BLaER1 treated with 17β-estradiol and CSF1 and Interleukin-3, amounts not matched to agents 10 nM and 100 nM (cell line): Measurements from ENCODE around the gene WDR86.

ENCODE experiments used
- H3K27ac ChIP-seq, 11 experiments: shearing (Covaris generic); formaldehyde crosslinking; 2 replicates each; pipeline ENCODE4 v1.8.1; 2022
- H3K27me3 ChIP-seq, 11 experiments: shearing (Covaris generic); formaldehyde crosslinking; 2 replicates each; pipeline ENCODE4 v1.8.1; 2022
- H3K36me3 ChIP-seq, 11 experiments: shearing (Covaris generic); formaldehyde crosslinking; 2 replicates each; pipeline ENCODE4 v1.8.1; 2022
- H3K4me1 ChIP-seq, 10 experiments: shearing (Covaris generic); formaldehyde crosslinking; 2 replicates each; pipeline ENCODE4 v1.8.1; 2022
- H3K4me2 ChIP-seq, 11 experiments: shearing (Covaris generic); formaldehyde crosslinking; 2 replicates each; pipeline ENCODE4 v1.8.1; 2022
- H3K4me3 ChIP-seq, 10 experiments: shearing (Covaris generic); formaldehyde crosslinking; 2 replicates each; pipeline ENCODE4 v1.8.1; 2022
- H3K9ac ChIP-seq, 11 experiments: shearing (Covaris generic); formaldehyde crosslinking; 2 replicates each; pipeline ENCODE4 v1.8.1; 2022
- H3K9me3 ChIP-seq, 11 experiments: shearing (Covaris generic); formaldehyde crosslinking; replicated peaks in 1 of 11; 2 replicates each; pipeline ENCODE4 v1.8.1; 2022
- H4K20me1 ChIP-seq, 11 experiments: shearing (Covaris generic); formaldehyde crosslinking; 2 replicates each; pipeline ENCODE4 v1.8.1; 2022
- Cebpa-rat ChIP-seq, 11 experiments: shearing (Covaris generic); IDR thresholded peaks; 2 replicates each; pipeline ENCODE4 v1.8.1; 2022

The WDR86 gene

GRCh38 chr7:151444632-151445031 lies 34.8 kb upstream of the WDR86 start:
- H3K27ac ChIP-seq = no peak overlapping the region
- H3K9me3 ChIP-seq = no peaks in the 10 kb centered on the region
- peaks cover 24 to 46% (median 38%) of the 10 kb centered on the region in 10 experiments for H3K4me1 ChIP-seq
- no peaks in the 10 kb centered on the region for H3K36me3 ChIP-seq
- no peak for TF ChIP-seq Cebpa-rat (IDR thresholded peaks at IDR 0.05)
- H3K27me3 ChIP-seq = peaks cover 7 to 24% (median 16%) of the 10 kb centered on the region in 11 experiments; a peak in 21 of 22 replicates
- no peak overlapping the region for H3K4me2 ChIP-seq
- H3K9ac ChIP-seq = no peak overlapping the region
- no peak overlapping the region for H3K4me3 ChIP-seq
- H4K20me1 ChIP-seq = peaks cover 0 to 4% (median 0%) of the 10 kb centered on the region in 11 experiments; a peak in 2 of 22 replicates

- Histone ChIP-seq H3K4me1 (peaks cover 28 to 46% (median 39%) of the 10 kb centered on the region in 10 experiments), H3K27me3 (peaks cover 15 to 35% (median 24%) of the 10 kb centered on the region in 11 experiments; a peak in 21 of 22 replicates), H3K4me2 (peak overlapping the region in 6 of 11 experiments; percentile 75 to 91 (median 86); a peak in 11 of 22 replicates), H4K20me1 (peaks cover 0 to 4% (median 0%) of the 10 kb centered on the region in 11 experiments; a peak in 2 of 22 replicates), H3K4me3 (no peak overlapping the region), H3K36me3 (no peaks in the 10 kb centered on the region), H3K9me3 (no peaks in the 10 kb centered on the region), H3K27ac (peak overlapping the region in 2 of 11 experiments; percentile 46 to 61; a peak in 3 of 22 replicates), H3K9ac (no peak overlapping the region)
- no peak for TF ChIP-seq Cebpa-rat (IDR thresholded peaks at IDR 0.05)
Measured at GRCh38 chr7:151442776-151443496, 33.1 kb upstream of the WDR86 start.

- peaks cover 0 to 4% (median 0%) of the 10 kb centered on the region in 11 experiments; a peak in 2 of 22 replicates for H4K20me1 ChIP-seq
- no peaks in the 10 kb centered on the region for H3K36me3 ChIP-seq
- peak overlapping the region in 5 of 11 experiments; percentile 10 to 67 (median 61); a peak in 9 of 22 replicates for H3K27ac ChIP-seq
- H3K4me2 ChIP-seq = peak overlapping the region; percentile 75 to 98 (median 90)
- peaks cover 15 to 34% (median 23%) of the 10 kb centered on the region in 11 experiments; a peak in 21 of 22 replicates for H3K27me3 ChIP-seq
- H3K9me3 ChIP-seq = no peaks in the 10 kb centered on the region
- H3K9ac ChIP-seq = peak overlapping the region in 3 of 11 experiments; percentile 7 to 37 (median 20); a peak in 5 of 22 replicates
- H3K4me1 ChIP-seq = peaks cover 28 to 44% (median 39%) of the 10 kb centered on the region in 10 experiments
- no peak for TF ChIP-seq Cebpa-rat (IDR thresholded peaks at IDR 0.05)
- H3K4me3 ChIP-seq = no peak overlapping the region; a peak in 1 of 20 replicates
Measured at GRCh38 chr7:151440799-151441445, 31.1 kb upstream of the WDR86 start.

- Histone ChIP-seq H4K20me1 (peaks cover 0 to 4% (median 0%) of the 10 kb centered on the region in 11 experiments; a peak in 2 of 22 replicates), H3K36me3 (no peaks in the 10 kb centered on the region), H3K9me3 (no peaks in the 10 kb centered on the region), H3K4me1 (peaks cover 28 to 44% (median 39%) of the 10 kb centered on the region in 10 experiments), H3K4me3 (peak within 1 kb of the TSS; percentile 33 to 68 (median 50)), H3K9ac (peak within 1 kb of the TSS in 10 of 11 experiments; percentile 7 to 69 (median 48); a peak in 18 of 22 replicates), H3K27ac (peak within 1 kb of the TSS in 5 of 11 experiments; percentile 10 to 67 (median 61); a peak in 8 of 22 replicates), H3K4me2 (peak within 1 kb of the TSS; percentile 75 to 98 (median 90)), H3K27me3 (peaks cover 15 to 34% (median 23%) of the 10 kb centered on the region in 11 experiments; a peak in 21 of 22 replicates)
- no peak for TF ChIP-seq Cebpa-rat (IDR thresholded peaks at IDR 0.05)
Measured at GRCh38 chr7:151439855-151440798, 30.3 kb upstream of the WDR86 start, which contains the start of gene CRYGN. CRYGN (minus strand) TSS chr7:151440141; CDS start chr7:151439917, 224 bp downstream.

GRCh38 chr7:151438864-151439601 lies 29.2 kb upstream of the WDR86 start:
- Histone ChIP-seq H3K4me2 (peak overlapping the region; percentile 75 to 98 (median 90)), H3K4me1 (peaks cover 28 to 44% (median 39%) of the 10 kb centered on the region in 10 experiments), H3K9me3 (no peaks in the 10 kb centered on the region), H3K36me3 (no peaks in the 10 kb centered on the region), H3K9ac (peak overlapping the region in 2 of 11 experiments; percentile 60 to 69; a peak in 4 of 22 replicates), H4K20me1 (peaks cover 0 to 4% (median 0%) of the 10 kb centered on the region in 11 experiments; a peak in 2 of 22 replicates), H3K4me3 (peak overlapping the region in 9 of 10 experiments; percentile 38 to 68 (median 52); a peak in 13 of 20 replicates), H3K27ac (no peak overlapping the region), H3K27me3 (peaks cover 15 to 34% (median 23%) of the 10 kb centered on the region in 11 experiments; a peak in 21 of 22 replicates)
- TF ChIP-seq Cebpa-rat (IDR thresholded peaks at IDR 0.05) = no peak

- Histone ChIP-seq H3K27me3 (peaks cover 15 to 34% (median 23%) of the 10 kb centered on the region in 11 experiments; a peak in 21 of 22 replicates), H3K27ac (no peak overlapping the region), H4K20me1 (peaks cover 0 to 4% (median 0%) of the 10 kb centered on the region in 11 experiments; a peak in 2 of 22 replicates), H3K36me3 (no peaks in the 10 kb centered on the region), H3K9ac (no peak overlapping the region), H3K4me1 (peaks cover 32 to 49% (median 45%) of the 10 kb centered on the region in 10 experiments), H3K4me2 (no peak overlapping the region), H3K4me3 (no peak overlapping the region), H3K9me3 (no peaks in the 10 kb centered on the region)
- TF ChIP-seq Cebpa-rat (IDR thresholded peaks at IDR 0.05) = no peak
Measured at GRCh38 chr7:151437866-151438516, 28.2 kb upstream of the WDR86 start.

GRCh38 chr7:151437159-151437553 lies 27.3 kb upstream of the WDR86 start:
- H3K9ac ChIP-seq = no peak overlapping the region
- TF ChIP-seq Cebpa-rat (IDR thresholded peaks at IDR 0.05) = no peak
- H3K9me3 ChIP-seq = no peaks in the 10 kb centered on the region
- no peaks in the 10 kb centered on the region for H3K36me3 ChIP-seq
- H3K4me3 ChIP-seq = no peak overlapping the region
- peaks cover 0 to 4% (median 0%) of the 10 kb centered on the region in 11 experiments; a peak in 2 of 22 replicates for H4K20me1 ChIP-seq
- H3K4me1 ChIP-seq = peaks cover 36 to 49% (median 44%) of the 10 kb centered on the region in 10 experiments
- no peak overlapping the region for H3K4me2 ChIP-seq
- H3K27ac ChIP-seq = no peak overlapping the region
- peaks cover 15 to 34% (median 23%) of the 10 kb centered on the region in 11 experiments; a peak in 21 of 22 replicates for H3K27me3 ChIP-seq
